ENCODE data around the gene RGS13.
"Not testable (repeated sequence)": the region's sequence is repeated elsewhere in the genome, so short reads cannot be mapped to it uniquely, and the experiment has no call there.

The RGS13 gene

GRCh38 chr1:192675716-192676115, 39.8 kb downstream of the RGS13 start:
- no peak for DNase-seq (ENCODE audit: low read depth in 3 of 3, low spot score in 1 of 3)

- DNase-seq (ENCODE audit: low read depth in 3 of 3, low spot score in 1 of 3), result no peak
Observed at GRCh38 chr1:192678099-192678498, 42.2 kb downstream of the RGS13 start.

- no peak for DNase-seq (ENCODE audit: low read depth in 3 of 3, low spot score in 1 of 3)
Observed at GRCh38 chr1:192682335-192682734, 46.4 kb downstream of the RGS13 start.

- not testable (repeated sequence) for DNase-seq (ENCODE audit: low read depth in 3 of 3, low spot score in 1 of 3)
Observed at GRCh38 chr1:192683081-192683480, 47.1 kb downstream of the RGS13 start.

- DNase-seq (ENCODE audit: low read depth in 3 of 3, low spot score in 1 of 3), result no peak
Observed at GRCh38 chr1:192689459-192689858, 53.5 kb downstream of the RGS13 start.

- no peak for DNase-seq (ENCODE audit: low read depth in 3 of 3, low spot score in 1 of 3)
Observed at GRCh38 chr1:192691041-192691440, 55.1 kb downstream of the RGS13 start.

- DNase-seq (ENCODE audit: low read depth in 3 of 3, low spot score in 1 of 3), result no peak
Observed at GRCh38 chr1:192696082-192696481, 60.1 kb downstream of the RGS13 start.

GRCh38 chr1:192697771-192698170, 61.8 kb downstream of the RGS13 start:
- no peak for DNase-seq (ENCODE audit: low read depth in 3 of 3, low spot score in 1 of 3)

- no peak for DNase-seq (ENCODE audit: low read depth in 3 of 3, low spot score in 1 of 3)
Observed at GRCh38 chr1:192698731-192699130, 62.8 kb downstream of the RGS13 start.

GRCh38 chr1:192700834-192701271, 64.9 kb downstream of the RGS13 start:
- DNase-seq (ENCODE audit: low read depth in 3 of 3, low spot score in 1 of 3), result no peak

GRCh38 chr1:192702212-192702902, 66.4 kb downstream of the RGS13 start:
- DNase-seq (ENCODE audit: low read depth in 3 of 3, low spot score in 1 of 3), result no peak

- no peak for DNase-seq (ENCODE audit: low read depth in 3 of 3, low spot score in 1 of 3)
Observed at GRCh38 chr1:192703283-192704206, 67.6 kb downstream of the RGS13 start.

- no peak for DNase-seq (ENCODE audit: low read depth in 3 of 3, low spot score in 1 of 3)
Observed at GRCh38 chr1:192705510-192705909, 69.6 kb downstream of the RGS13 start.

- no peak for DNase-seq (ENCODE audit: low read depth in 3 of 3, low spot score in 1 of 3)
Observed at GRCh38 chr1:192706936-192707335, 71.0 kb downstream of the RGS13 start.

- no peak for DNase-seq (ENCODE audit: low read depth in 3 of 3, low spot score in 1 of 3)
Observed at GRCh38 chr1:192707978-192708547, 72.1 kb downstream of the RGS13 start.

GRCh38 chr1:192709544-192709943, 73.6 kb downstream of the RGS13 start:
- DNase-seq (ENCODE audit: low read depth in 3 of 3, low spot score in 1 of 3), result no peak

Measured in stimulated activated CD4-positive, alpha-beta T cell treated with anti-CD3 and anti-CD28 coated beads, TNF-alpha, amount 100 ng/mL, for 1 hour (primary cell).